Endodermal cell (in vitro differentiated cells): ENCODE results near the gene SLC34A3. TPM values are rescaled to one million over a fixed set of nuclear protein-coding genes. Genes with fewer than 3 reads are reported as not detected.

Experiments used
- DNase-seq: peaks from one replicate; pipeline ENCODE4 v3.0.0-alpha.2; 2017
- H3K27ac ChIP-seq: 2 replicates; pipeline ENCODE4 v1.5.1; 2013; ENCODE audit warnings: mild to moderate bottlenecking, low read depth, low read length, moderate library complexity
- H3K27me3 ChIP-seq: 2 replicates; pipeline ENCODE4 v1.6.1; 2013; ENCODE audit warnings: mild to moderate bottlenecking, low read length, moderate library complexity; ENCODE audit not compliant: insufficient read depth, control insufficient read depth, poor library complexity, severe bottlenecking
- H3K36me3 ChIP-seq: 2 replicates; pipeline ENCODE4 v1.7.0; 2013; ENCODE audit warnings: mild to moderate bottlenecking, low read length, moderate library complexity; ENCODE audit not compliant: control insufficient read depth, insufficient read depth
- H3K4me1 ChIP-seq: one replicate; pipeline ENCODE4 v1.7.0; 2013; ENCODE audit warnings: low read length; ENCODE audit not compliant: control insufficient read depth, insufficient read depth
- H3K4me3 ChIP-seq: 2 replicates; pipeline ENCODE4 v1.5.1; 2013; ENCODE audit warnings: mild to moderate bottlenecking, low read length, moderate library complexity
- H3K9ac ChIP-seq: 2 replicates; pipeline ENCODE4 v1.6.1; 2013; ENCODE audit warnings: mild to moderate bottlenecking, low read length, moderate library complexity; ENCODE audit not compliant: poor library complexity, severe bottlenecking; ENCODE audit errors: extremely low read depth
- H3K9me3 ChIP-seq: 2 replicates; pipeline ENCODE4 v1.6.1; 2013; ENCODE audit warnings: mild to moderate bottlenecking, low read length, moderate library complexity; ENCODE audit not compliant: control insufficient read depth
- H3K27ac Mint-ChIP-seq: 2 replicates; pipeline ENCODE4 v1.8.0; 2020; ENCODE audit warnings: mixed read lengths
- H3K27me3 Mint-ChIP-seq: 2 replicates; pipeline ENCODE4 v1.8.0; 2021; ENCODE audit warnings: mild to moderate bottlenecking, mixed read lengths; ENCODE audit not compliant: insufficient read depth
- H3K36me3 Mint-ChIP-seq: 2 replicates; pipeline ENCODE4 v1.8.0; 2020; ENCODE audit warnings: low read depth, mixed read lengths
- H3K4me1 Mint-ChIP-seq: 2 replicates; pipeline ENCODE4 v1.8.0; 2020; ENCODE audit warnings: mixed read lengths
- H3K4me3 Mint-ChIP-seq: 2 replicates; pipeline ENCODE4 v1.8.0; 2020; ENCODE audit warnings: mild to moderate bottlenecking, moderate library complexity, mixed read lengths
- H3K9me3 Mint-ChIP-seq: 2 replicates; pipeline ENCODE4 v1.8.0; 2020; ENCODE audit warnings: mild to moderate bottlenecking, mixed read lengths
- WGBS, 2 experiments: methylation state at CpG; one replicate each; pipeline versions ENCODE4 v1.1.5 to v1.1.7; 2013; ENCODE audit warnings: missing lambda C conversion rate in 2 of 2, mixed read lengths in 1 of 2; ENCODE audit not compliant: insufficient coverage in 1 of 2, insufficient read length in 1 of 2; 5-methylcytosine and 5-hydroxymethylcytosine counted together
- total RNA-seq, 2 donors: library from RNA; stranded (reverse); fragmentation: NEBNext Ultra II Directional in 1 of 2; extraction: Animal tissue kit (Norgen Biotek cat#: 25700) in 1 of 2; gene quantifications; 2 replicates in 1 of 2; 3 replicates in 1 of 2; pipeline ENCODE4 v1.2.1, GENCODE V29; 2021
- TF ChIP-seq, protein P1 (sequence below): fragments of 200-600 bp; sonication (generic); conservative IDR thresholded peaks from 2 replicates; pipeline ENCODE4 v1.5.0; 2021; ENCODE audit warnings: antibody characterized with exemption, mild to moderate bottlenecking

Gene SLC34A3
- total RNA-seq, 2 donors from 2014 or later = 0.15 TPM; not detected in 1

DNA sequence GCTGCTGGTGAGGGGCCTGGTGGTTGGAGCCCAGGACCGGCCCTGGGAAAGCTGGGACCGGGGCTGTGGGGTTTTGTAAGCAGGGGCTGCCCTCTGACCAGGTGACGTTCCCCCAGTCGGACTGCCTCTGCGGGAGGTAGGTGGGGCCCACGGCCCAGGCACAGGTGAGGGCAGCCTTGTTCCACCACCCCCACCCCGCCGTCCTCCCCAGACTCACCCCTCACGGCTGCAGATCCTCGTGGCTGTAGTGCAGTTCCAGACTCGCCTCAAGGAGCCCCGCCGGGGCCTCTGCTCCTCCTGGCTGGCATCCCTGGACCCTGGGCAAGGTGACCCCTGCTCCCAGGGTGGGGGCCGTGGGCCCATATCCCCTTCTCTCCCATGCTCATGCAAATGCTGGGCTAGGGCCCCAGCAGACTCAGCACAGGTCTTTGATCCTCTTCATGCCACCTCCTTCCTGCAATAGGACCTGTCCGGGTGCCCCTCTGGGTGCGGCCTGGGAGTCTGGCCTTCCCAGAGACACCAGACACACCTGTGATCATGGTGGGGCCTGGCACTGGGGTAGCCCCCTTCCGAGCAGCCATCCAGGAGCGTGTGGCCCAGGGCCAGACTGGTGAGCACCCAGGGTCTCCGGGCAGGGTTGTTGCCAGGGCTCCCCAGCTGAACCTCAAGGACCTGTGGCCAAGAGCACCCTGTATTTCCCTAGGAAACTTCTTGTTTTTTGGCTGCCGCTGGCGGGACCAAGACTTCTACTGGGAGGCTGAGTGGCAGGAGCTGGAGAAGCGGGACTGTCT is 15.3 kb upstream of the SLC34A3 start:
- Mint-ChIP-seq H3K4me3 (no peak overlapping the region), H3K27me3 (no peaks in the 10 kb centered on the region), H3K27ac (no peak overlapping the region), H3K4me1 (peaks cover 15% of the 10 kb centered on the region), H3K9me3 (no peaks in the 10 kb centered on the region), H3K36me3 (peaks cover 16% of the 10 kb centered on the region)
- TF ChIP-seq, protein P1, sequence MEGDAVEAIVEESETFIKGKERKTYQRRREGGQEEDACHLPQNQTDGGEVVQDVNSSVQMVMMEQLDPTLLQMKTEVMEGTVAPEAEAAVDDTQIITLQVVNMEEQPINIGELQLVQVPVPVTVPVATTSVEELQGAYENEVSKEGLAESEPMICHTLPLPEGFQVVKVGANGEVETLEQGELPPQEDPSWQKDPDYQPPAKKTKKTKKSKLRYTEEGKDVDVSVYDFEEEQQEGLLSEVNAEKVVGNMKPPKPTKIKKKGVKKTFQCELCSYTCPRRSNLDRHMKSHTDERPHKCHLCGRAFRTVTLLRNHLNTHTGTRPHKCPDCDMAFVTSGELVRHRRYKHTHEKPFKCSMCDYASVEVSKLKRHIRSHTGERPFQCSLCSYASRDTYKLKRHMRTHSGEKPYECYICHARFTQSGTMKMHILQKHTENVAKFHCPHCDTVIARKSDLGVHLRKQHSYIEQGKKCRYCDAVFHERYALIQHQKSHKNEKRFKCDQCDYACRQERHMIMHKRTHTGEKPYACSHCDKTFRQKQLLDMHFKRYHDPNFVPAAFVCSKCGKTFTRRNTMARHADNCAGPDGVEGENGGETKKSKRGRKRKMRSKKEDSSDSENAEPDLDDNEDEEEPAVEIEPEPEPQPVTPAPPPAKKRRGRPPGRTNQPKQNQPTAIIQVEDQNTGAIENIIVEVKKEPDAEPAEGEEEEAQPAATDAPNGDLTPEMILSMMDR = no peak
- Histone ChIP-seq H3K36me3 (peaks cover 9% of the 10 kb centered on the region), H3K27me3 (no peaks in the 10 kb centered on the region), H3K4me3 (no peak overlapping the region), H3K4me1 (peaks cover 20% of the 10 kb centered on the region), H3K9me3 (no peaks in the 10 kb centered on the region), H3K27ac (no peak overlapping the region), H3K9ac (no peak overlapping the region)
- 93 to 95% methylated on average over 17 to 22 of the region's 22 CpGs for WGBS, 2 experiments
- no peak for DNase-seq

DNA sequence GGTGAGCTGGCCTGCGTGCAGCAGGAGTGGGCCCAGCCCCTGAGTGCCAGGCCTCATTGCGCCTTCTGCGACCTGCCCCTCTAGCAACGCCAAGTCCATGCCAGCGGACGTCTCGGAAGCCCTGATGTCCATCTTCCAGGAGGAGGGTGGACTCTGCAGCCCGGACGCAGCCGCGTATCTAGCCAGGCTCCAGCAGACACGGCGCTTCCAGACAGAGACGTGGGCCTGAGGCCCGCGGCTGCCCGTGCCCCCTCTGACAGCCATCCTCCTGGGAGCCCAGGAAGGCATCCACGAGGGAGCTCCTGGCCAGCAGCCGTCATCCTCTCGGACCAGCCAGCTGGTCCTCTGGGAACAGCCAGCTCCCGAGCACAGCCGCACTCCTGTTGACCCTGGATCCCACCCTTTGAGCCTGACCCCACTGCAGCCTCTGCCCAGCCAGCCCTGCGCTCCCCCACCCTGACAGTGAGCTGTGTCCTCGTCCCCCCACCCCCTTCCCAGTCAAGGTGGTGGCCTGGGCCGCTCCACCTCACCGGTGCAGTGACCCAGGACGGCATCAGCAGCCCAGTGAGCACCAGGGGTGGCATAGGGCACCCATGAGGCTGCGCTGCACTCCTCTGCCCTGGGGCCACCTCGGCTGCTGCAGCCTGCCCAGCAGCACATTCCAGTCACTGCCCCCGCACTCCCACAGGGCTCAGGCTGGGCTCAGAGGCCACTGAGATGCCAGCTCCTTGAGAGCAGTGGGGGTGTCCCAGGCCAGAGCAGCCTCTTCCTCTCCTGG is 14.3 kb upstream of the SLC34A3 start:
- no peak for DNase-seq
- Histone ChIP-seq H3K9ac (no peak overlapping the region), H3K36me3 (peaks cover 8% of the 10 kb centered on the region), H3K4me3 (no peak overlapping the region), H3K27me3 (no peaks in the 10 kb centered on the region), H3K27ac (no peak overlapping the region), H3K4me1 (peaks cover 23% of the 10 kb centered on the region), H3K9me3 (no peaks in the 10 kb centered on the region)
- Mint-ChIP-seq H3K4me3 (no peak overlapping the region), H3K4me1 (peaks cover 15% of the 10 kb centered on the region), H3K36me3 (peaks cover 12% of the 10 kb centered on the region), H3K27me3 (no peaks in the 10 kb centered on the region), H3K27ac (no peak overlapping the region), H3K9me3 (no peaks in the 10 kb centered on the region)
- TF ChIP-seq, protein P1 = no peak
- 94 to 98% methylated on average over 21 to 30 of the region's 30 CpGs for WGBS, 2 experiments

DNA sequence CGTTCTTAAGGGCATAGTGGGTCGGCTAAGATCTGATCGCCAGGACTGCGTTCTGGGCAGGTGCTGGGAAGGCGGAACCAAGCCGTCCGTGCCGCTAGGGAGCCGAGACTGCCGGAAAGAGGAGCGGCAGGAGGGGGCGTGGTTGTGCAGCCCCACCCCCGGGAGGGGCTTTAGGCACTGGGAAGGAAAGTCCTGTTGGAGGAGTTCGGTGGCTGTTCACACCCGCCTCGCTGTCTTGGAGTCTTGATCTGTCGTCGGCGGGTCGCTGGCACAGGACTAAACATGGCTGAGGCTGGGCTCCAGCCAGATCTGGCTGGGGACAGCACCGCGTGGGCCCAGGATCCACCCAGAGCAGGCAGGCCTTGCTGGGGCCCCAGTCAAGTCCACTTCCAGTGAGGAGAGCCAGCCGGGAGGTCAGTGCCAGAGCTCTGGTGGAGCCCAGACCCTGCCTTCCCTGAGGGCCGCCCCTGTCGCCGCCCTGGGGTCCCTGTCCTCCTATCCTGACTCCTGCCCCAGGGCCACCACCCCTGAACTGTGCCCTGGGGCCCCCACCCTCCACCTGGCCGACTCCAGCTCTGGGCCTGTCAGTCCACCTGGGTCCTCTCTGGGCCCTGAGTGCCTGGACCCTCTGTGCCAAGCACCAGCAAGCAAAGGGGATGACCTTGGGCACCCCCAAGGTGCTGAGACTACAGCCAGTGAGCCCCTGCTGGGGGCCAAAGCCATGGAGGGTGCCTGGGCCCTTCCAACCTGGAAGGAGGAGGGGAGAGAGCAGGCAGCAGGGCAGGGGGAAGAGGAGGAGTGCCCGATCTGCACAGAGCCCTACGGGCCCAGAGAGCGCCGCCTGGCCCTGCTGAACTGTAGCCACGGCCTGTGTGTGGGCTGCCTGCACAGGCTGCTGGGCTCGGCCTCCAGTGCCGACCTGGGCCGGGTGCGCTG is 13.2 kb upstream of the SLC34A3 start:
- TF ChIP-seq, protein P1 = peak; percentile 31
- DNase-seq = peak; percentile 93
- H3K9me3 ChIP-seq = no peaks in the 10 kb centered on the region
- Mint-ChIP-seq H3K4me3 (peak overlapping the region; percentile 29), H3K4me1 (peaks cover 15% of the 10 kb centered on the region), H3K9me3 (no peaks in the 10 kb centered on the region), H3K27me3 (no peaks in the 10 kb centered on the region), H3K27ac (peak overlapping the region; percentile 79), H3K36me3 (peaks cover 11% of the 10 kb centered on the region)
- no peaks in the 10 kb centered on the region for H3K27me3 ChIP-seq
- H3K9ac ChIP-seq = no peak overlapping the region
- peaks cover 23% of the 10 kb centered on the region for H3K4me1 ChIP-seq
- peaks cover 8% of the 10 kb centered on the region for H3K36me3 ChIP-seq
- H3K27ac ChIP-seq = no peak overlapping the region
- H3K4me3 ChIP-seq = no peak overlapping the region
- WGBS, 2 experiments = 61 to 71% methylated on average over 26 to 36 of the region's 36 CpGs
